B cell (primary cell): Measurements from ENCODE around the gene P2RX3. TPM values are rescaled to one million over a fixed set of nuclear protein-coding genes. Genes with fewer than 3 reads are reported as not detected.

Source experiments
- ATAC-seq: fragments of 200-7000 bp; cut with Tn5 transposase; one replicate; pipeline ENCODE4 v1.10.0; 2021; ENCODE audit warnings: low read depth, mild to moderate bottlenecking, moderate number of reproducible peaks, moderate library complexity
- CTCF ChIA-PET: fragments of 350-600 bp; sonication (Branson Sonifier 250); formaldehyde crosslinking; loops from one replicate; lab custom pipeline; 2021; ENCODE audit warnings: antibody characterized with exemption, inconsistent platforms; lab: Charles Lee
- POLR2A ChIA-PET: fragments of 350-600 bp; sonication (Branson Sonifier 250); formaldehyde crosslinking; loops from one replicate; lab custom pipeline; 2021; ENCODE audit warnings: antibody characterized with exemption; lab: Charles Lee
- DNase-seq: peaks from one replicate; pipeline ENCODE4 v3.0.0; 2013
- H2AFZ ChIP-seq: 2 replicates; pipeline ENCODE4 v1.6.1; 2012; ENCODE audit warnings: mild to moderate bottlenecking, low read depth, low read length; ENCODE audit not compliant: insufficient read depth, poor library complexity, severe bottlenecking
- H3K27ac ChIP-seq, 2 donors: 1 replicate in 1 of 2; 2 replicates in 1 of 2; pipeline ENCODE4 v1.5.1; 2012 to 2013; ENCODE audit warnings: low read length in 2 of 2, mild to moderate bottlenecking in 2 of 2, moderate library complexity in 1 of 2
- H3K27me3 ChIP-seq, 4 experiments: fragments of 200-600 bp in 1 of 4; sonication (generic) in 1 of 4; replicated peaks in 1 of 4; 1 replicate in 2 of 4; 2 replicates in 2 of 4; pipeline versions ENCODE4 v1.6.1 to v1.7.0; 2013 to 2016; ENCODE audit warnings: low read length in 3 of 4, mild to moderate bottlenecking in 2 of 4, mixed read lengths in 1 of 4, moderate library complexity in 1 of 4; ENCODE audit not compliant: insufficient read depth in 4 of 4, control insufficient read depth in 3 of 4; ENCODE audit errors: control extremely low read depth in 1 of 4
- H3K36me3 ChIP-seq, 2 experiments: replicated peaks in 1 of 2; 1 replicate in 1 of 2; 2 replicates in 1 of 2; pipeline versions ENCODE4 v1.6.1 to v1.7.1; 2013; ENCODE audit warnings: low read length in 1 of 2; ENCODE audit not compliant: insufficient read depth in 2 of 2, control insufficient read depth in 1 of 2; ENCODE audit errors: control extremely low read depth in 1 of 2, extremely low read depth in 1 of 2
- H3K4me1 ChIP-seq, 2 donors: fragments of 200-600 bp in 1 of 2; sonication (generic) in 1 of 2; 1 replicate in 1 of 2; 2 replicates in 1 of 2; pipeline versions ENCODE4 v1.5.1 to v1.6.1; 2013 to 2017; ENCODE audit warnings: low read length in 2 of 2; ENCODE audit not compliant: control insufficient read depth in 2 of 2, insufficient read depth in 2 of 2
- H3K4me2 ChIP-seq: replicated peaks from 2 replicates; pipeline ENCODE3; 2012; ENCODE audit warnings: mild to moderate bottlenecking, low read depth, low read length; ENCODE audit not compliant: poor library complexity, severe bottlenecking
- H3K4me3 ChIP-seq, 5 experiments: fragments of 200-600 bp in 1 of 5; sonication (generic) in 1 of 5; 1 replicate in 3 of 5; 2 replicates in 2 of 5; pipeline versions ENCODE4 v1.5.1 to v1.7.0; 2011 to 2016; ENCODE audit warnings: low read length in 4 of 5, mild to moderate bottlenecking in 4 of 5, low read depth in 2 of 5, control low read depth in 1 of 5, moderate library complexity in 1 of 5; ENCODE audit not compliant: insufficient read depth in 1 of 5; ENCODE audit errors: control extremely low read depth in 1 of 5, extremely low read depth in 1 of 5
- H3K79me2 ChIP-seq: fragments of 200-600 bp; sonication (generic); one replicate; pipeline ENCODE4 v1.6.0; 2016; ENCODE audit warnings: low read length; ENCODE audit not compliant: control insufficient read depth, insufficient read depth
- H3K9ac ChIP-seq: fragments of 200-600 bp; sonication (generic); 2 replicates; pipeline ENCODE4 v1.6.1; 2017; ENCODE audit warnings: mild to moderate bottlenecking, low read length, moderate library complexity
- H3K9me3 ChIP-seq, 3 donors: one replicate each; pipeline versions ENCODE4 v1.6.1 to v1.7.1; 2013; ENCODE audit warnings: low read length in 2 of 3; ENCODE audit not compliant: control insufficient read depth in 2 of 3, insufficient read depth in 1 of 3; ENCODE audit errors: control extremely low read depth in 1 of 3
- H4K20me1 ChIP-seq: 2 replicates; pipeline ENCODE4 v1.6.0; 2012; ENCODE audit warnings: mild to moderate bottlenecking, low read length; ENCODE audit not compliant: insufficient read depth, control insufficient read depth, poor library complexity, severe bottlenecking
- H3K27ac Mint-ChIP-seq: one replicate; pipeline ENCODE4 v1.8.0; 2021; ENCODE audit warnings: mixed read lengths
- H3K27me3 Mint-ChIP-seq: one replicate; pipeline ENCODE4 v1.8.0; 2021; ENCODE audit warnings: mixed read lengths
- H3K4me1 Mint-ChIP-seq: one replicate; pipeline ENCODE4 v1.8.0; 2021; ENCODE audit warnings: mixed read lengths
- H3K4me3 Mint-ChIP-seq: one replicate; pipeline ENCODE4 v1.8.0; 2021; ENCODE audit warnings: mixed read lengths
- H3K9me3 Mint-ChIP-seq: one replicate; pipeline ENCODE4 v1.8.0; 2022; ENCODE audit warnings: mixed read lengths; ENCODE audit not compliant: insufficient read depth
- EZH2 ChIP-seq: IDR thresholded peaks from 2 replicates; pipeline ENCODE4 v1.6.1; 2012; ENCODE audit warnings: borderline replicate concordance, low read depth, mild to moderate bottlenecking, moderate library complexity, low read length; ENCODE audit not compliant: insufficient read depth, poor library complexity, severe bottlenecking
- WGBS: methylation state at CpG from one replicate; pipeline ENCODE4 v1.1.5; 2013; ENCODE audit warnings: missing lambda C conversion rate; ENCODE audit not compliant: insufficient coverage; 5-methylcytosine and 5-hydroxymethylcytosine counted together
- intact Hi-C: fragments of 100-400 bp; cut with micrococcal nuclease; formaldehyde crosslinking; loops from one replicate; pipeline ENCODE4 v1.10.0; 2022
- polyA plus RNA-seq: library from polyadenylated mRNA; depleted of rRNA; stranded (reverse); fragments of >200 nt; gene quantifications from 2 replicates; pipeline ENCODE4 v1.2.3, GENCODE V29; 2012
- total RNA-seq, 2 donors: library from RNA; stranded (reverse); fragments of 120-200 nt in 1 of 2; gene quantifications; 1 replicate in 1 of 2; 2 replicates in 1 of 2; pipeline versions ENCODE4 v1.2.3 to v1.2.4, GENCODE V29; 2013 to 2022
- TF ChIP-seq, protein P1 (sequence below): fragments of 200-600 bp; IDR thresholded peaks from one replicate; pipeline ENCODE4 v1.8.0; 2022; ENCODE audit warnings: antibody characterized with exemption, mild to moderate bottlenecking

The P2RX3 gene
- total and polyA plus RNA-seq, 2 donors (not counting 1 experiment from before 2014, with no cell fraction given): not detected

DNA sequence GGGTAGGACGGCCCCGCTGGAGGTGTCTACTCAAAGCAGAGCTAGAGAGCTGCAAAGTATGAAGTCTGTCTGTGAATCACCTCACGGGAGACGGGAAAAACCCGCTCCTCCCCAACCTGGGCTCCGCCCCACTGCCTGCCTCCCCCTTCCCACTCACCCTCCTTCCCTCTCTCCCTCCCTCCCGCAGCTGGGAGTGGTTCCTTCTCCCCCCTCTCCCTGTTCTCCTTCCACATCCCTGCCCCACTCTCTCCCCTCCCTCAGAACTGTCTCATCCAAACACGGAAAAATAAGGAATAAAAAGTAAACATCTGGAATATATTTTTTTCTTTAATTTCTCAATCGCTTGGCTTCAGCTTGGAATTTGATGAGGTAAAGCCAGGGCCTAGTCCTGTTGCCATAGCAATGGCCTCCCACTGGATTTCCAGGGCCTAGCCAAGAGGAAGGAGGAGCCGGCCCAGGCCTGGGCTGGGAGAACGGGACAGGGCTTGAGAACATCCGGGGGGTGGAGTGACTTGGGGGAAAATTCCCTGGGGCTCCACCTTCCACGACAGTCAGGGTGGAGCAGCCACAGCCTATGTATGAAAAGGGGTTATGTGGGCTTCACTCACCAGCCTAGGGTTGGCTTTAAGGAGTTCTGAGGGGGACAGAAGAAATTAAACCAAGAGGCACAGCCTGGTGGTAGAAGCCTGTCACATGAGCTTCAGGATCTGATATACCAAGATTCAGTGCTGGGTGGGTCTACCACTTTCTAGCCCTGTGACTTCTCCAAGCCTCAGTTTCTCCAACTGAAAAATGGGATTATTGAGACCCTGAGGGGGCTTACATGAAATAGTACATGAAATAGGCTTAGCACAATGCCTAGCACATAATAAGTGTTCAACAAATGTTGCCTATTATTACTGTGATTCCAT, 15.6 kb upstream of the P2RX3 start:
- peaks cover 25% of the 10 kb centered on the region for H3K4me1 Mint-ChIP-seq
- no peaks in the 10 kb centered on the region for H3K79me2 ChIP-seq

More for the DNA sequence above, 15.6 kb upstream of the P2RX3 start:
- ChIA-PET POLR2A (no interaction called here), CTCF (interaction anchor here (4.8 kb wide), 1 partner anchor 13 kb away, joined by 24 read pairs; the partner anchor contains the start of gene SSRP1)
- H3K4me3 Mint-ChIP-seq: peak overlapping the region; percentile 87
- H3K27ac Mint-ChIP-seq: peak overlapping the region; percentile 46
- Histone ChIP-seq H3K27ac (no peak overlapping the region), H3K4me1 (peaks cover 13 to 20% of the 10 kb centered on the region in 2 donors), H3K9ac (no peak overlapping the region), H3K4me2 (no peak overlapping the region), H3K36me3 (peaks cover 0 to 9% of the 10 kb centered on the region in 2 experiments), H3K4me3 (no peak overlapping the region), H2AFZ (no peak overlapping the region), H3K9me3 (no peaks in the 10 kb centered on the region), H4K20me1 (no peaks in the 10 kb centered on the region), H3K27me3 (no peaks in the 10 kb centered on the region)
- intact Hi-C loops: no loop called here
- DNase-seq: no peak
- no peak for ATAC-seq
- no peaks in the 10 kb centered on the region for H3K27me3 Mint-ChIP-seq
- H3K9me3 Mint-ChIP-seq: no peaks in the 10 kb centered on the region
- WGBS: 71% methylated on average over 11 of the region's 13 CpGs
- TF ChIP-seq EZH2: no peak
- TF ChIP-seq, protein P1, sequence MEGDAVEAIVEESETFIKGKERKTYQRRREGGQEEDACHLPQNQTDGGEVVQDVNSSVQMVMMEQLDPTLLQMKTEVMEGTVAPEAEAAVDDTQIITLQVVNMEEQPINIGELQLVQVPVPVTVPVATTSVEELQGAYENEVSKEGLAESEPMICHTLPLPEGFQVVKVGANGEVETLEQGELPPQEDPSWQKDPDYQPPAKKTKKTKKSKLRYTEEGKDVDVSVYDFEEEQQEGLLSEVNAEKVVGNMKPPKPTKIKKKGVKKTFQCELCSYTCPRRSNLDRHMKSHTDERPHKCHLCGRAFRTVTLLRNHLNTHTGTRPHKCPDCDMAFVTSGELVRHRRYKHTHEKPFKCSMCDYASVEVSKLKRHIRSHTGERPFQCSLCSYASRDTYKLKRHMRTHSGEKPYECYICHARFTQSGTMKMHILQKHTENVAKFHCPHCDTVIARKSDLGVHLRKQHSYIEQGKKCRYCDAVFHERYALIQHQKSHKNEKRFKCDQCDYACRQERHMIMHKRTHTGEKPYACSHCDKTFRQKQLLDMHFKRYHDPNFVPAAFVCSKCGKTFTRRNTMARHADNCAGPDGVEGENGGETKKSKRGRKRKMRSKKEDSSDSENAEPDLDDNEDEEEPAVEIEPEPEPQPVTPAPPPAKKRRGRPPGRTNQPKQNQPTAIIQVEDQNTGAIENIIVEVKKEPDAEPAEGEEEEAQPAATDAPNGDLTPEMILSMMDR: no peak
